Stimulated activated memory B cell treated with anti-CD40 and anti-IgM and Interleukin-4, amounts not matched to agents 10 μg/mL and 1 μg/mL and 100 μg/mL, for 72 hours (primary cell): Measurements from ENCODE around the gene DYNLT3.

Source experiments
- ATAC-seq: fragments of 150-1000 bp; cut with Tn5 transposase; 2 replicates; pipeline ENCODE4 v1.10.0; 2021
- H3K27ac Mint-ChIP-seq: one replicate; pipeline ENCODE4 v1.8.0; 2022; ENCODE audit warnings: mild to moderate bottlenecking, mixed read lengths
- H3K27me3 Mint-ChIP-seq: one replicate; pipeline ENCODE4 v1.8.0; 2022; ENCODE audit warnings: mixed read lengths
- H3K36me3 Mint-ChIP-seq: one replicate; pipeline ENCODE4 v1.8.0; 2022; ENCODE audit warnings: mixed read lengths
- H3K4me1 Mint-ChIP-seq: one replicate; pipeline ENCODE4 v1.8.0; 2022; ENCODE audit warnings: mixed read lengths
- H3K4me3 Mint-ChIP-seq: one replicate; pipeline ENCODE4 v1.8.0; 2022; ENCODE audit warnings: mild to moderate bottlenecking, moderate library complexity, mixed read lengths
- H3K9me3 Mint-ChIP-seq: one replicate; pipeline ENCODE4 v1.8.0; 2022; ENCODE audit warnings: mixed read lengths

DYNLT3 gene

GRCh38 chrX:37846934-37847732 lies at the start of gene DYNLT3:
Gene DYNLT3 (minus strand): TSS chrX:37847571. CDS start chrX:37847510, 61 bp downstream.
- Mint-ChIP-seq H3K27ac (peak within 1 kb of the TSS; percentile 84), H3K4me1 (peaks cover 5% of the 10 kb centered on the region)

GRCh38 chrX:37896511-37896890 lies 49.1 kb upstream of the DYNLT3 start:
- no peak overlapping the region for H3K27ac Mint-ChIP-seq
- H3K4me1 Mint-ChIP-seq, result no peaks in the 10 kb centered on the region
- no peaks in the 10 kb centered on the region for H3K9me3 Mint-ChIP-seq
- no peaks in the 10 kb centered on the region for H3K36me3 Mint-ChIP-seq
- H3K27me3 Mint-ChIP-seq, result peaks cover 20% of the 10 kb centered on the region
- no peak for ATAC-seq
- H3K4me3 Mint-ChIP-seq, result no peak overlapping the region

More at GRCh38 chrX:37846934-37847732, at the start of gene DYNLT3:
- Mint-ChIP-seq H3K9me3 (no peaks in the 10 kb centered on the region), H3K36me3 (no peaks in the 10 kb centered on the region), H3K4me3 (peak within 1 kb of the TSS; percentile 79), H3K27me3 (no peaks in the 10 kb centered on the region)
- peak; percentile 100 for ATAC-seq

- no peak overlapping the region for H3K27ac Mint-ChIP-seq
- no peaks in the 10 kb centered on the region for H3K36me3 Mint-ChIP-seq
- H3K4me3 Mint-ChIP-seq, result no peak overlapping the region
- no peaks in the 10 kb centered on the region for H3K4me1 Mint-ChIP-seq
- H3K9me3 Mint-ChIP-seq, result no peaks in the 10 kb centered on the region
- no peak for ATAC-seq
- peaks cover 20% of the 10 kb centered on the region for H3K27me3 Mint-ChIP-seq
Observed at GRCh38 chrX:37895795-37896510, 48.6 kb upstream of the DYNLT3 start.

DNA sequence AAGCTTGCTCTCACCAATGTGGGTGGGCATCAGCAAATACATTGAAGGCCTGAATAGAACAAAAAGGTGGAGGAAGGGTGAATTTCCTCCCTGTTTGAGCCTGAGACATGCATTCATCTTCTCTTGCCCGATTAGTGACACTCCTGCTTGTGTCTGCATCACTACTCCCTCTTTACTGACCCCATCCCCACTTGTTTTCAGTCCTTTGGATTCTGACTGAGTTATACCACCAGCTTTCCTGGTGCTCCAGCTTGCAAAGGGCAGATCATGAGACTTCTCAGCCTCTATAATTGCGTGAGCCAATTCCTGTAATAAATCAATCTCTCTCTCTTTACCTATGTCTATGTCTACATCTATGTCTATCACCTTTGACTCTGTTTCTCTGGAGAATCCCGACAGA lies 47.4 kb upstream of the DYNLT3 start:
- peaks cover 20% of the 10 kb centered on the region for H3K27me3 Mint-ChIP-seq
- no peak overlapping the region for H3K27ac Mint-ChIP-seq
- no peak overlapping the region for H3K4me3 Mint-ChIP-seq
- H3K4me1 Mint-ChIP-seq, result no peaks in the 10 kb centered on the region
- H3K36me3 Mint-ChIP-seq, result no peaks in the 10 kb centered on the region
- no peak for ATAC-seq
- no peaks in the 10 kb centered on the region for H3K9me3 Mint-ChIP-seq

GRCh38 chrX:37888010-37888409 lies 40.6 kb upstream of the DYNLT3 start:
- no peak for ATAC-seq
- Mint-ChIP-seq H3K9me3 (no peaks in the 10 kb centered on the region), H3K4me1 (no peaks in the 10 kb centered on the region), H3K4me3 (no peak overlapping the region), H3K27ac (no peak overlapping the region), H3K27me3 (no peaks in the 10 kb centered on the region), H3K36me3 (no peaks in the 10 kb centered on the region)

GRCh38 chrX:37887347-37887746 lies 40.0 kb upstream of the DYNLT3 start:
- Mint-ChIP-seq H3K4me1 (no peaks in the 10 kb centered on the region), H3K27ac (no peak overlapping the region), H3K27me3 (peaks cover 3% of the 10 kb centered on the region), H3K9me3 (no peaks in the 10 kb centered on the region), H3K36me3 (no peaks in the 10 kb centered on the region), H3K4me3 (no peak overlapping the region)
- no peak for ATAC-seq

- Mint-ChIP-seq H3K27me3 (peaks cover 10% of the 10 kb centered on the region), H3K36me3 (no peaks in the 10 kb centered on the region), H3K4me3 (no peak overlapping the region), H3K4me1 (no peaks in the 10 kb centered on the region), H3K27ac (no peak overlapping the region), H3K9me3 (no peaks in the 10 kb centered on the region)
- no peak for ATAC-seq
Observed at GRCh38 chrX:37883196-37883595, 35.8 kb upstream of the DYNLT3 start.

- no peaks in the 10 kb centered on the region for H3K4me1 Mint-ChIP-seq
- no peaks in the 10 kb centered on the region for H3K36me3 Mint-ChIP-seq
- H3K27me3 Mint-ChIP-seq, result peaks cover 18% of the 10 kb centered on the region
- no peak for ATAC-seq
- H3K27ac Mint-ChIP-seq, result no peak overlapping the region
- no peak overlapping the region for H3K4me3 Mint-ChIP-seq
- H3K9me3 Mint-ChIP-seq, result no peaks in the 10 kb centered on the region
Observed at GRCh38 chrX:37879692-37880091, 32.3 kb upstream of the DYNLT3 start.

- Mint-ChIP-seq H3K4me3 (no peak overlapping the region), H3K36me3 (no peaks in the 10 kb centered on the region), H3K4me1 (no peaks in the 10 kb centered on the region), H3K27ac (no peak overlapping the region), H3K9me3 (no peaks in the 10 kb centered on the region), H3K27me3 (peaks cover 8% of the 10 kb centered on the region)
- no peak for ATAC-seq
Observed at GRCh38 chrX:37876716-37877115, 29.3 kb upstream of the DYNLT3 start.

GRCh38 chrX:37875675-37876074 lies 28.3 kb upstream of the DYNLT3 start:
- Mint-ChIP-seq H3K36me3 (no peaks in the 10 kb centered on the region), H3K27ac (no peak overlapping the region), H3K9me3 (no peaks in the 10 kb centered on the region), H3K4me1 (no peaks in the 10 kb centered on the region), H3K27me3 (peaks cover 8% of the 10 kb centered on the region), H3K4me3 (no peak overlapping the region)
- ATAC-seq, result no peak

- no peak for ATAC-seq
- no peaks in the 10 kb centered on the region for H3K4me1 Mint-ChIP-seq
- H3K36me3 Mint-ChIP-seq, result no peaks in the 10 kb centered on the region
- H3K9me3 Mint-ChIP-seq, result peaks cover 3% of the 10 kb centered on the region
- H3K27me3 Mint-ChIP-seq, result peaks cover 23% of the 10 kb centered on the region
- H3K4me3 Mint-ChIP-seq, result no peak overlapping the region
- no peak overlapping the region for H3K27ac Mint-ChIP-seq
Observed at GRCh38 chrX:37873220-37873619, 25.8 kb upstream of the DYNLT3 start.

DNA sequence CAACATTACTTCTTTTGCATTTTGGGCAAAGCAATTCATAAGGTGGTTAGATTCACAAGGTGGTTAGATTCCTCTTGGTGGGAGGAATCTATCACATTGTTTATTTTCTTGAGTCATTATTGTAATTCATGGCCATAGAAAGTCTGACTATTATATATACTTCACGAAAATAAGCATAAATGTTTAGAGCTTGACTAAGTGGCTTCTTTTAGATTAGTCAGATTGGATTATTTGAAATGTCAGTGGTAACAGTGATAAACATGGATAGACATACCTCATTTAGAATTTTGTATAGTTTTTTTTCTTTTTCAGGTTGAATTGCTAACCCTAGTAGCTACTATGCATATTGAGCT lies 24.9 kb upstream of the DYNLT3 start:
- Mint-ChIP-seq H3K4me1 (no peaks in the 10 kb centered on the region), H3K9me3 (peaks cover 5% of the 10 kb centered on the region), H3K27ac (no peak overlapping the region), H3K27me3 (peaks cover 26% of the 10 kb centered on the region), H3K4me3 (no peak overlapping the region), H3K36me3 (no peaks in the 10 kb centered on the region)
- no peak for ATAC-seq

GRCh38 chrX:37871626-37872302 lies 24.4 kb upstream of the DYNLT3 start:
- H3K36me3 Mint-ChIP-seq, result no peaks in the 10 kb centered on the region
- no peak for ATAC-seq
- H3K4me1 Mint-ChIP-seq, result no peaks in the 10 kb centered on the region
- H3K4me3 Mint-ChIP-seq, result no peak overlapping the region
- H3K27me3 Mint-ChIP-seq, result peaks cover 21% of the 10 kb centered on the region
- H3K27ac Mint-ChIP-seq, result no peak overlapping the region
- H3K9me3 Mint-ChIP-seq, result peaks cover 9% of the 10 kb centered on the region

GRCh38 chrX:37867536-37868153 lies 20.3 kb upstream of the DYNLT3 start:
- no peak for ATAC-seq
- no peak overlapping the region for H3K27ac Mint-ChIP-seq
- H3K4me1 Mint-ChIP-seq, result no peaks in the 10 kb centered on the region

GRCh38 chrX:37863728-37864127 lies 16.4 kb upstream of the DYNLT3 start:
- ATAC-seq, result no peak
- H3K4me1 Mint-ChIP-seq, result no peaks in the 10 kb centered on the region

More at GRCh38 chrX:37867536-37868153, 20.3 kb upstream of the DYNLT3 start:
- Mint-ChIP-seq H3K9me3 (peaks cover 9% of the 10 kb centered on the region), H3K27me3 (peaks cover 18% of the 10 kb centered on the region), H3K36me3 (no peaks in the 10 kb centered on the region), H3K4me3 (no peak overlapping the region)

More at GRCh38 chrX:37863728-37864127, 16.4 kb upstream of the DYNLT3 start:
- H3K27me3 Mint-ChIP-seq, result peaks cover 20% of the 10 kb centered on the region
- no peaks in the 10 kb centered on the region for H3K36me3 Mint-ChIP-seq
- no peak overlapping the region for H3K27ac Mint-ChIP-seq
- peaks cover 9% of the 10 kb centered on the region for H3K9me3 Mint-ChIP-seq
- no peak overlapping the region for H3K4me3 Mint-ChIP-seq
